ENCODE measurements around the gene IQGAP1.

GRCh38 chr15:90414408-90415028 lies 26.5 kb downstream of the IQGAP1 start:
- TF ChIP-seq MLLT1 (IDR thresholded peaks at IDR 0.05) (no peak), ZNF263 (CRISPR knock-in tag; IDR thresholded peaks at IDR 0.05; ENCODE audit: borderline replicate concordance) (no peak), TAF1 (IDR thresholded peaks at IDR 0.05; ENCODE audit: control insufficient read depth, extremely low read depth, insufficient read depth, low read length, severe bottlenecking) (no peak), CTCF (IDR thresholded peaks at IDR 0.05 in 2 of 3, conservative IDR thresholded peaks at IDR 0.05 in 1 of 3; ENCODE audit: insufficient read depth in 2 of 3, low read depth in 1 of 3, low read length in 3 of 3) (no peak), JUN (IDR thresholded peaks at IDR 0.05; ENCODE audit: borderline replicate concordance, low read depth, low read length) (no peak), JUN (CRISPR knock-in tag; IDR thresholded peaks at IDR 0.05; ENCODE audit: borderline replicate concordance) (no peak), XRCC4 (IDR thresholded peaks at IDR 0.05; ENCODE audit: extremely low read depth, insufficient read depth, insufficient read length) (no peak), PTBP1 (IDR thresholded peaks at IDR 0.05; ENCODE audit: low read depth, low read length) (no peak), ZFP1 (CRISPR knock-in tag; IDR thresholded peaks at IDR 0.05) (no peak), ELF4 (CRISPR knock-in tag; IDR thresholded peaks at IDR 0.05) (no peak), SAFB2 (IDR thresholded peaks at IDR 0.05; ENCODE audit: borderline replicate concordance, low read depth, low read length, severe bottlenecking) (no peak), POLR2A (conservative IDR thresholded peaks at IDR 0.05) (no peak), FOXA1 (IDR thresholded peaks at IDR 0.05; ENCODE audit: borderline replicate concordance) (no peak)
